RPMI8226 (cell line): ENCODE measurements around the gene RAB21.
A peak's percentile ranks its signal among the peaks of the same experiment; 100 is the strongest.
"Not testable (repeated sequence)": the region's sequence is repeated elsewhere in the genome, so short reads cannot be mapped to it uniquely, and the experiment has no call there.

Source experiments
- DNase-seq: peaks from one replicate; pipeline ENCODE4 v3.0.0-alpha.2; 2015

RAB21 gene

DNA sequence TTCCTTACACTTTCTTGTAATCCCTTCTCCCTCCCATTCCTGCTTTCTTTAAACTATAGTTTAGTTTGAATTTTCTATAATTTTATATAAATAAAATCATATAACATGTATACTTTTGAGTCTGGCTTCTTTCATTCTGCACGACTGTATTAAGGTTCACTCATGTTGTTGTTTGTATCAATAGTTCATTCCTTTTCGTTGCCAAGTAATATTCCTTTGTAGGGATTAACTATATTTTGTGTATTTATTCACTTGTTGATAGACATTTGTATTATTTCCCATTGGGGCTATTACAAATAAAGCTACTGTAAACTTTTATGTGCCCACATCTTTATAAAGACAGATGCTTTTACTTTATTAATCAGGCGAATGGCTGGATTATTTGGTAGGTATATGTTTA is 45.5 kb downstream of the RAB21 start:
- DNase-seq, result no peak

GRCh38 chr12:71804505-71804904 is 49.8 kb downstream of the RAB21 start:
- DNase-seq, result no peak

- DNase-seq, result no peak
Observed at GRCh38 chr12:71810921-71811320, 56.3 kb downstream of the RAB21 start.

- DNase-seq, result not testable (repeated sequence)
Observed at GRCh38 chr12:71815242-71815641, 60.6 kb downstream of the RAB21 start.

GRCh38 chr12:71822088-71822487 is 67.4 kb downstream of the RAB21 start:
- not testable (repeated sequence) for DNase-seq

DNA sequence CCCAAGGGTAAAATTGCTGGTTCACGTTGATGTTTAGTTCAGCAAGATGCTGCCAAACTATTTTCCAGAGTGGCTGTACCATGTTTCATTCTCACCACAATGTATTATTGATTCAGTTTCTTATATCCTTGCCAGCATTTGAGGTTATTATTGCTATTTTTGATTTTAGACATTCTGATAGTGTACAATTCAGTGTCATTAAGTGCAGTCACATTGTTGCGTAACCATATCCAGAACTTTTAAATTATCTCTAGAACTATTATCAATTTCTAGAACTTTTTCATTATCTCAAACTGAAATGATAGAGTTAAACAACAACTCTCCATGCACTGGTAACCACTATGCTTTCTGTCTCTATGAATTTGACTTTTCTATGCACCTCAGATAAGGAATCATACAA is 74.2 kb downstream of the RAB21 start:
- DNase-seq, result no peak

DNA sequence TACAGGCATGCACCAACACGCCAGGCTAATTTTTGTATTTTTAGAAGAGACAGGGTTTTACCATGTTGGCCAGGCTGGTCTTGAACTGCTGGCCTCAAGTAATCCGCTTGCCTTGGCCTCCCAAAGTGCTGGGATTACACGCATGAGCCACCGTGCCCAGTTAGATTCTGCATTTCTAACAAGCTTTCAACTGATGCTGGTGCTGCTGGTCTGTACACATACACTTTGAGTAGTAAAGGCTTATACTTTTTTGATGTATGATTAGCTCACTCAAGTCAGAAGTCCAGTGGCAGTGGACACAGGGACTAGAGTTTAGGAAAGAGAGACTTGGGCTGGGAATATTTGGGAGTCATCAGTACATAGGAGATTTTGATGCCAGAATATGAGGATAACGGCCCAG is 82.7 kb downstream of the RAB21 start:
- no peak for DNase-seq

GRCh38 chr12:71838231-71838630 is 83.6 kb downstream of the RAB21 start:
- DNase-seq, result no peak

DNA sequence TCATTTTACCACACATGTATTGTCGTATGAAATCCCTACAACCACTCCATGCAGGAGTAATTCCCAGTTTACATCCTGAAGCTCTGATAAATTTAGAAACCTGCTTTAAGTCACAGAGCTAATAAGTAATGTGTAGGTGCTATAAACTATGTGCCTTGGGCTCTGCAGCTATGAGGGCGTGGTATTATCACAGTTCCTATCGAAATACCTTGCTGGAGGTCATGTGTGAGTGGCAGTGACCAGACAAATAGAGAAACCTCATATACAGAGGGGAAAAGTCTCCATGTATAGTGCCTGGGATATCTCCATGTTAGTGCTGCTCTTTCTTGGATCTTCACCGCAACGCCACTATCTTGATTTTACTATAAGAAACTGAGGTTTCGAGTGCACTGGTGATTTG is 84.0 kb downstream of the RAB21 start:
- DNase-seq, result no peak

GRCh38 chr12:71840231-71840847 is 85.7 kb downstream of the RAB21 start:
- DNase-seq, result peak; percentile 16

GRCh38 chr12:71846322-71846940 is 91.8 kb downstream of the RAB21 start:
- peak; percentile 33 for DNase-seq

- DNase-seq, result no peak
Observed at GRCh38 chr12:71848212-71848611, 93.5 kb downstream of the RAB21 start.

GRCh38 chr12:71849109-71849851 is 94.6 kb downstream of the RAB21 start:
- DNase-seq, result no peak
